Heart left ventricle (tissue), 16 donors: Measurements from ENCODE around the gene NSD2. TPM values are rescaled to one million over a fixed set of nuclear protein-coding genes. Genes with fewer than 3 reads are reported as not detected.

Experiments
- ATAC-seq, 4 donors: fragments of 200-7000 bp; cut with Tn5 transposase; one replicate each; pipeline ENCODE4 v1.9.1; 2020 to 2022; ENCODE audit warnings: moderate library complexity in 4 of 4, mild to moderate bottlenecking in 3 of 4, moderate number of reproducible peaks in 1 of 4
- DNase-seq, 5 donors: peaks; one replicate each; pipeline ENCODE4 v3.0.0-alpha.2; 2020
- H3K27ac ChIP-seq, 12 donors: fragments of 200-600 bp; sonication (generic) in 4 of 12; one replicate each; pipeline versions ENCODE4 v1.5.0 to v1.8.0; 2016 to 2022; ENCODE audit warnings: mild to moderate bottlenecking in 2 of 12
- H3K27me3 ChIP-seq, 9 donors: fragments of 200-600 bp; sonication (generic) in 2 of 9; one replicate each; pipeline versions ENCODE4 v1.5.1 to v1.8.0; 2016 to 2022; ENCODE audit warnings: mild to moderate bottlenecking in 3 of 9
- H3K36me3 ChIP-seq, 9 donors: fragments of 200-600 bp; sonication (generic) in 2 of 9; one replicate each; pipeline versions ENCODE4 v1.5.0 to v1.8.0; 2018 to 2022; ENCODE audit warnings: mild to moderate bottlenecking in 2 of 9
- H3K4me1 ChIP-seq, 12 donors: fragments of 200-600 bp; sonication (generic) in 4 of 12; one replicate each; pipeline versions ENCODE4 v1.5.0 to v1.8.0; 2016 to 2022; ENCODE audit warnings: mild to moderate bottlenecking in 3 of 12
- H3K4me3 ChIP-seq, 12 donors: fragments of 200-600 bp; sonication (generic) in 4 of 12; one replicate each; pipeline versions ENCODE4 v1.5.0 to v1.8.0; 2017 to 2022; ENCODE audit warnings: mild to moderate bottlenecking in 9 of 12, moderate library complexity in 4 of 12
- H3K9me3 ChIP-seq, 12 donors: fragments of 200-600 bp; sonication (generic) in 4 of 12; one replicate each; pipeline versions ENCODE4 v1.5.0 to v1.8.0; 2016 to 2022; ENCODE audit warnings: mild to moderate bottlenecking in 1 of 12
- POLR2A ChIP-seq, 2 donors: fragments of 450-650 bp; IDR thresholded peaks; one replicate each; pipeline ENCODE4 v1.6.1; 2017; ENCODE audit warnings: antibody characterized with exemption in 2 of 2, mild to moderate bottlenecking in 2 of 2, moderate library complexity in 2 of 2
- WGBS, 4 donors: extraction: QIAGEN DNeasy Blood & Tissue Kit in 2 of 4; methylation state at CpG; one replicate each; pipeline versions ENCODE4 v1.1.5 to v1.1.7; 2013 to 2018; 5-methylcytosine and 5-hydroxymethylcytosine counted together
- intact Hi-C, 10 donors: fragments of 100-400 bp; cut with DNase I; formaldehyde crosslinking; loops; one replicate each; pipeline versions ENCODE4 v1.11.1 to v1.14.2; 2022
- polyA plus RNA-seq, 2 donors: library from polyadenylated mRNA; stranded (reverse); fragments of 200-250 nt; gene quantifications; one replicate each; pipeline ENCODE4 v1.2.3, GENCODE V29; 2013
- total RNA-seq, 9 donors: library from RNA; depleted of rRNA in 2 of 9; stranded (reverse); fragments of >200 nt in 2 of 9; fragmentation: NEBNext Ultra II Directional in 3 of 9; extraction: Animal tissue kit (Norgen Biotek cat#: 25700) in 3 of 9; gene quantifications; one replicate each; pipeline versions ENCODE4 v1.1.0 to v1.2.4, GENCODE V29; 2016 to 2023
- TF ChIP-seq, protein P1 (sequence below), 12 donors: fragments of 200-600 bp; sonication (generic) in 4 of 12; IDR thresholded peaks; one replicate each; pipeline versions ENCODE4 v1.5.0 to v1.8.0; 2018 to 2022; ENCODE audit warnings: antibody characterized with exemption in 12 of 12, mild to moderate bottlenecking in 5 of 12
- donor health status: ischemic (EF 13 %, LVEDD 7.1; RV severe dilation, severe dysfunction).
- donor health status: healthy with polysubstance abuse.
- donor health status: DM: no; HTN: yes; CAD: no.
- donor health status: DM: no; HTN: no; CAD: no.
- donor health status: ischemic (EF 25% LVEDD 6.9; RV normal size, moderate dysfunction).
- donor health status: ischemic (EF 25% LVEDD 5.7; RV mildly dilated, moderate dysfunction).
- donor health status: healthy.
- donor health status: DM: yes; HTN: yes; CAD: no.
- donor health status: ischemic (EF 35%, LVEDD 5.7; RV mildly dilated, moderate dysfunction).
- donor health status: nonischemic (EF 11% LVEDD 7.7; RV severe dilation, severe dysfunction).
- donor health status: DM: yes; HTN: yes; CAD: no.
- donor health status: PGD.
- donor health status: ischemic (EF 29% LVEDD 5.4; RV normal size, mild dysfunction).
- donor health status: nonischemic (EF 23%, LVEDD 6.1; RV moderate dilation, normal function).

NSD2 gene
- total and polyA plus RNA-seq, 11 donors = 11.4 to 63.3 (median 39.0) TPM

GRCh38 chr4:1959104-1959384, 87.9 kb downstream of the NSD2 start:
- intact Hi-C loops = no loop called here
- H3K4me3 ChIP-seq = no peak overlapping the region
- peaks cover 0 to 14% (median 0%) of the 10 kb centered on the region in 12 donors for H3K4me1 ChIP-seq
- H3K27ac ChIP-seq = no peak overlapping the region
- no peak for ATAC-seq
- 87 to 93% (median 89%) methylated on average over 5 of the region's 5 CpGs for WGBS, 4 donors
- no peaks in the 10 kb centered on the region for H3K27me3 ChIP-seq
- H3K36me3 ChIP-seq = peaks cover 0 to 97% (median 80%) of the 10 kb centered on the region in 9 donors
- TF ChIP-seq, protein P1, sequence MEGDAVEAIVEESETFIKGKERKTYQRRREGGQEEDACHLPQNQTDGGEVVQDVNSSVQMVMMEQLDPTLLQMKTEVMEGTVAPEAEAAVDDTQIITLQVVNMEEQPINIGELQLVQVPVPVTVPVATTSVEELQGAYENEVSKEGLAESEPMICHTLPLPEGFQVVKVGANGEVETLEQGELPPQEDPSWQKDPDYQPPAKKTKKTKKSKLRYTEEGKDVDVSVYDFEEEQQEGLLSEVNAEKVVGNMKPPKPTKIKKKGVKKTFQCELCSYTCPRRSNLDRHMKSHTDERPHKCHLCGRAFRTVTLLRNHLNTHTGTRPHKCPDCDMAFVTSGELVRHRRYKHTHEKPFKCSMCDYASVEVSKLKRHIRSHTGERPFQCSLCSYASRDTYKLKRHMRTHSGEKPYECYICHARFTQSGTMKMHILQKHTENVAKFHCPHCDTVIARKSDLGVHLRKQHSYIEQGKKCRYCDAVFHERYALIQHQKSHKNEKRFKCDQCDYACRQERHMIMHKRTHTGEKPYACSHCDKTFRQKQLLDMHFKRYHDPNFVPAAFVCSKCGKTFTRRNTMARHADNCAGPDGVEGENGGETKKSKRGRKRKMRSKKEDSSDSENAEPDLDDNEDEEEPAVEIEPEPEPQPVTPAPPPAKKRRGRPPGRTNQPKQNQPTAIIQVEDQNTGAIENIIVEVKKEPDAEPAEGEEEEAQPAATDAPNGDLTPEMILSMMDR (IDR thresholded peaks at IDR 0.05) = no peak
- no peak for TF ChIP-seq POLR2A (IDR thresholded peaks at IDR 0.05)
- H3K9me3 ChIP-seq = no peaks in the 10 kb centered on the region
- DNase-seq = no peak

- Histone ChIP-seq H3K4me1 (peaks cover 0 to 14% (median 0%) of the 10 kb centered on the region in 12 donors), H3K36me3 (peaks cover 0 to 92% (median 76%) of the 10 kb centered on the region in 9 donors)
Measured at GRCh38 chr4:1960170-1960825, 89.1 kb downstream of the NSD2 start.

DNA sequence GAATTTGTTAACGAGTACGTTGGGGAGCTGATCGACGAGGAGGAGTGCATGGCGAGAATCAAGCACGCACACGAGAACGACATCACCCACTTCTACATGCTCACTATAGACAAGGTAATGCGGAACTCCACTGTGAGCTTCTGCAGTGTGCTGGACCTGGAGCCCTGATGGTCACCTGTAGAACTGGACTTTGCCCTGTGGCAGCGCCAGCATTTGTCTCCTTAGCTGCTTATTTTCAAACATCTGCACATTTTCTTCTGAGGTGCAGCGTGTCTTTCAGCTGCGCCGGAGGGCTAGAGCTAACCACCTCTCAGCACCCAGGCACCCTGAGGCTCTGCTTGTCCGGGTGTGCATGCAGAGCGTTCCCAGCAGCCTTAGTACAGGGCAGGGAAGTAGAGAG, 89.8 kb downstream of the NSD2 start:
- no peak overlapping the region for H3K4me3 ChIP-seq
- DNase-seq = no peak
- no peaks in the 10 kb centered on the region for H3K9me3 ChIP-seq
- no peak overlapping the region for H3K27ac ChIP-seq
- peaks cover 0 to 86% (median 75%) of the 10 kb centered on the region in 9 donors for H3K36me3 ChIP-seq
- 93 to 95% (median 94%) methylated on average over 15 of the region's 15 CpGs for WGBS, 4 donors
- TF ChIP-seq, protein P1 (IDR thresholded peaks at IDR 0.05) = no peak
- TF ChIP-seq POLR2A (IDR thresholded peaks at IDR 0.05) = no peak
- intact Hi-C loops = no loop called here
- H3K4me1 ChIP-seq = peaks cover 0 to 14% (median 0%) of the 10 kb centered on the region in 12 donors
- ATAC-seq = no peak
- no peaks in the 10 kb centered on the region for H3K27me3 ChIP-seq

More at GRCh38 chr4:1960170-1960825, 89.1 kb downstream of the NSD2 start:
- Histone ChIP-seq H3K27ac (no peak overlapping the region), H3K27me3 (no peaks in the 10 kb centered on the region), H3K9me3 (no peaks in the 10 kb centered on the region), H3K4me3 (no peak overlapping the region)
- intact Hi-C loops = no loop called here
- TF ChIP-seq, protein P1 (IDR thresholded peaks at IDR 0.05) = no peak
- no peak for TF ChIP-seq POLR2A (IDR thresholded peaks at IDR 0.05)
- peak; percentile 64 to 86 (median 76) for ATAC-seq
- no peak for DNase-seq
- WGBS, 4 donors = 48 to 66% (median 62%) methylated on average over 7 of the region's 7 CpGs

DNA sequence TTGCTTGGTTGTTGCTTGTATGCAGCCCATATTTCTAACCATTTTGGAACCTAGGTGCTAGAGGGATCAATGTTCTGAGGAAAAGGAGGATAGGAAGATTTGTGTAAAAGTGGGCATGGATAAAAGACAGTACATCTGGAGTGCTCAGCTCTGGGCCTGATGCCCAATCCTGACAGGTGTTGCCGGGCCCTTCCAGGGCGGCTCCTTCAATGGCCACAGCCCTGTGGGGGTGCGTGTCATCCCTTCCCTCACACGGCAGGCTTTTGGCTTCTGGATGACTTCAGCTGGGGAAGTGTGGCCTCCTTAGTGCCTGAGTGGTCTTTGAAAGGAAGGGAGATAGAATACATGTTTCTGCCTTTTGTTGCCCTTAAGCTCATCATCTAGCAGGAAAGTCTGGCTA, 90.4 kb downstream of the NSD2 start:
- Histone ChIP-seq H3K4me1 (peaks cover 0 to 14% (median 0%) of the 10 kb centered on the region in 12 donors), H3K27me3 (no peaks in the 10 kb centered on the region), H3K27ac (no peak overlapping the region), H3K36me3 (peaks cover 0 to 81% (median 70%) of the 10 kb centered on the region in 9 donors), H3K4me3 (no peak overlapping the region), H3K9me3 (no peaks in the 10 kb centered on the region)
- WGBS, 4 donors = 80 to 84% (median 81%) methylated on average over 4 of the region's 4 CpGs
- intact Hi-C loops = no loop called here
- ATAC-seq (no peak), DNase-seq (no peak)
- no peak for TF ChIP-seq POLR2A (IDR thresholded peaks at IDR 0.05)
- TF ChIP-seq, protein P1 (IDR thresholded peaks at IDR 0.05) = no peak
